ENCODE results near the gene GPC6. TPM values are rescaled to one million over a fixed set of nuclear protein-coding genes. Genes with fewer than 3 reads are reported as not detected.

GPC6 gene
- polyA plus RNA-seq, 1 donor from 2014 or later, result 9.0 TPM

- Histone ChIP-seq H3K9ac (ENCODE audit: low read length) (no peak overlapping the region), H4K20me1 (ENCODE audit: insufficient read depth) (no peaks in the 10 kb centered on the region), H3F3A (ENCODE audit: insufficient read depth, low read length, poor library complexity, severe bottlenecking) (no peaks in the 10 kb centered on the region), H3K4me3 (ENCODE audit: low read length) (no peak overlapping the region), H3K27ac (ENCODE audit: low read length) (no peak overlapping the region), H3K9me2 (ENCODE audit: insufficient read depth, low read length) (no peaks in the 10 kb centered on the region), H3K4me2 (ENCODE audit: low read length) (no peak overlapping the region), H3K79me2 (replicated peaks; ENCODE audit: insufficient read depth, low read length) (no peaks in the 10 kb centered on the region), H3K27me3 (ENCODE audit: insufficient read depth, low read depth, low read length) (no peaks in the 10 kb centered on the region), H3K36me3 (ENCODE audit: insufficient read depth, low read length) (no peaks in the 10 kb centered on the region), H2AFZ (ENCODE audit: low read depth, low read length) (no peak overlapping the region), H3K9me3 (ENCODE audit: low read length) (no peaks in the 10 kb centered on the region)
- no peak for TF ChIP-seq REST (IDR thresholded peaks at IDR 0.05; ENCODE audit: borderline replicate concordance)
- TF ChIP-seq POLR2AphosphoS5 (IDR thresholded peaks at IDR 0.05), result no peak
- TF ChIP-seq CTCF (IDR thresholded peaks at IDR 0.05; ENCODE audit: poor library complexity, severe bottlenecking), result no peak
- TF ChIP-seq RAD21 (conservative IDR thresholded peaks at IDR 0.05), result no peak
- TF ChIP-seq SMC3 (conservative IDR thresholded peaks at IDR 0.05; ENCODE audit: poor library complexity), result no peak
- TF ChIP-seq EP300 (conservative IDR thresholded peaks at IDR 0.05; ENCODE audit: poor library complexity, severe bottlenecking), result no peak
- TF ChIP-seq MXI1 (conservative IDR thresholded peaks at IDR 0.05; ENCODE audit: poor library complexity, severe bottlenecking), result no peak
- no peak for TF ChIP-seq TAF1 (IDR thresholded peaks at IDR 0.05; ENCODE audit: low read depth)
Measured at GRCh38 chr13:94182185-94182761, 955.7 kb downstream of the GPC6 start.

DNA sequence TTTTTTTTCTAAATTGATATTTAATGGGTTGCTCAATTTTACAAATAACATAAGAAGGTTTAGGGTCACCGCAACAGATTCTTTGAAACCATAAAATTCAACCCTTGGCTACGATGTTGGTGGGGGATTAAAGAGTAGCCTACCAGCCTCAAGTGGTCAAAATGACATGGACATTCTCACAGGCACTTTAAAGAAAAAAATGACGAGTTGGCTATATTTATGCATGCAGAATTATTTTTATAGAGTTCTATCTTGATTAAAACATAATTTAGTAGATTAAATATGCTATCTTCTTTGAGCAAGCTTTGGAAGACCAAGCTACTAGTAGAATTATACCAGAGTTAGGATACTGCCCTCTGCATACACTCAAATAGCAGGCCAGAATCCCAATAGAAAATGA, 959.9 kb downstream of the GPC6 start:
- H3K4me3 ChIP-seq (ENCODE audit: low read length), result no peak overlapping the region
- no peak overlapping the region for H3K27ac ChIP-seq (ENCODE audit: low read length)
- no peak for TF ChIP-seq POLR2AphosphoS5 (IDR thresholded peaks at IDR 0.05)
- TF ChIP-seq SMC3 (conservative IDR thresholded peaks at IDR 0.05; ENCODE audit: poor library complexity), result no peak
- no peak for TF ChIP-seq EP300 (conservative IDR thresholded peaks at IDR 0.05; ENCODE audit: poor library complexity, severe bottlenecking)
- TF ChIP-seq CTCF (IDR thresholded peaks at IDR 0.05; ENCODE audit: poor library complexity, severe bottlenecking), result no peak
- TF ChIP-seq RAD21 (conservative IDR thresholded peaks at IDR 0.05), result no peak
- no peak for TF ChIP-seq TAF1 (IDR thresholded peaks at IDR 0.05; ENCODE audit: low read depth)
- no peak for TF ChIP-seq REST (IDR thresholded peaks at IDR 0.05; ENCODE audit: borderline replicate concordance)
- no peak for TF ChIP-seq EZH2 (IDR thresholded peaks at IDR 0.05; ENCODE audit: borderline replicate concordance, insufficient read depth, low read length, poor library complexity, severe bottlenecking)
- TF ChIP-seq MXI1 (conservative IDR thresholded peaks at IDR 0.05; ENCODE audit: poor library complexity, severe bottlenecking), result no peak
- H3F3A ChIP-seq (ENCODE audit: insufficient read depth, low read length, poor library complexity, severe bottlenecking), result no peaks in the 10 kb centered on the region
- no peaks in the 10 kb centered on the region for H4K20me1 ChIP-seq (ENCODE audit: insufficient read depth)
- H3K9me3 ChIP-seq (ENCODE audit: low read length), result no peaks in the 10 kb centered on the region
- H3K9ac ChIP-seq (ENCODE audit: low read length), result no peak overlapping the region
- no peak overlapping the region for H3K4me2 ChIP-seq (ENCODE audit: low read length)
- H2AFZ ChIP-seq (ENCODE audit: low read depth, low read length), result no peak overlapping the region
- no peaks in the 10 kb centered on the region for H3K27me3 ChIP-seq (ENCODE audit: insufficient read depth, low read depth, low read length)
- H3K9me2 ChIP-seq (ENCODE audit: insufficient read depth, low read length), result no peaks in the 10 kb centered on the region
- H3K36me3 ChIP-seq (ENCODE audit: insufficient read depth, low read length), result no peaks in the 10 kb centered on the region
- H3K79me2 ChIP-seq (replicated peaks; ENCODE audit: insufficient read depth, low read length), result no peaks in the 10 kb centered on the region

Measured in neural cell (in vitro differentiated cells).